K562 (cell line): ENCODE results near the gene CHST15. TPM values are rescaled to one million over a fixed set of nuclear protein-coding genes. Genes with fewer than 3 reads are reported as not detected.

Experiments used
- ATAC-seq: fragments of 200-7000 bp; cut with Tn5 transposase; 3 replicates; pipeline ENCODE4 v1.9.1; 2020; ENCODE audit warnings: moderate library complexity
- BruUV-seq: library from RNA; stranded (reverse); fragments of 400-500 nt; replicated peaks from 2 replicates; lab custom pipeline; 2021; lab: Mats Ljungman, UMichigan
- CTCF ChIA-PET: fragments of 300-600 bp; formaldehyde crosslinking; extraction: SDS; loops from one replicate; lab custom pipeline; 2021; ENCODE audit warnings: low intra/inter-chr PET ratio; lab: Yijun Ruan, JAX
- POLR2A ChIA-PET: fragments of 300-600, 350-650 bp; sonication (Branson Sonifier 250); formaldehyde crosslinking; extraction: SDS; loops from one replicate; lab custom pipeline; 2021; ENCODE audit warnings: antibody characterized with exemption, inconsistent platforms; lab: Yijun Ruan, JAX
- DNase-seq, 4 experiments: peaks; one replicate each; pipeline versions ENCODE4 v3.0.0 to v3.0.0-alpha.2; 2011 to 2018; ENCODE audit warnings: low spot score in 3 of 4, mixed read lengths in 3 of 4; ENCODE audit errors: extremely low read depth in 1 of 4
- FAIRE-seq: peaks from 2 replicates; lab custom pipeline; 2011; peaks lifted over from hg19 to GRCh38; lab: Jason Lieb, UNC
- H2AFZ ChIP-seq: 2 replicates; pipeline ENCODE4 v1.6.0; 2011; ENCODE audit warnings: low read depth, low read length, control low read depth, inconsistent platforms
- H3K27ac ChIP-seq: fragments of 200-600 bp; 3 replicates; pipeline ENCODE4 v1.8.0; 2011; ENCODE audit warnings: low read depth, mild to moderate bottlenecking, control low read depth, inconsistent platforms, low read length, moderate library complexity, mixed read lengths; ENCODE audit errors: extremely low read depth
- H3K27me3 ChIP-seq, 2 experiments: fragments of 300-600 bp in 1 of 2; 2 replicates in 1 of 2; 3 replicates in 1 of 2; pipeline versions ENCODE4 v1.6.0 to v1.8.0; 2011; ENCODE audit warnings: inconsistent platforms in 2 of 2, low read length in 2 of 2, mild to moderate bottlenecking in 1 of 2, mixed read lengths in 1 of 2, moderate library complexity in 1 of 2; ENCODE audit not compliant: control insufficient read depth in 2 of 2, insufficient read depth in 2 of 2
- H3K36me3 ChIP-seq: fragments of 300-600 bp; 3 replicates; pipeline ENCODE4 v1.8.0; 2011; ENCODE audit warnings: mild to moderate bottlenecking, low read length, inconsistent platforms; ENCODE audit not compliant: control insufficient read depth, insufficient read depth
- H3K4me1 ChIP-seq, 2 experiments: fragments of 200-600 bp in 1 of 2; replicated peaks in 1 of 2; 2 replicates in 1 of 2; 3 replicates in 1 of 2; pipeline versions ENCODE4 v1.5.1 to v1.8.0; 2011; ENCODE audit warnings: inconsistent platforms in 2 of 2, low read length in 2 of 2, mild to moderate bottlenecking in 1 of 2, mixed read lengths in 1 of 2, moderate library complexity in 1 of 2; ENCODE audit not compliant: control insufficient read depth in 2 of 2, insufficient read depth in 2 of 2
- H3K4me2 ChIP-seq: 2 replicates; pipeline ENCODE4 v1.6.1; 2011; ENCODE audit warnings: low read length, control low read depth, inconsistent platforms, mixed read lengths; ENCODE audit not compliant: insufficient read depth
- H3K4me3 ChIP-seq: fragments of 200-600 bp; sonication (generic), shearing (Covaris generic); 2 replicates; pipeline ENCODE4 v1.5.1; 2016; ENCODE audit warnings: control low read depth, inconsistent platforms
- H3K79me2 ChIP-seq: fragments of 200-600 bp; 3 replicates; pipeline ENCODE4 v1.8.0; 2011; ENCODE audit warnings: low read length, inconsistent platforms; ENCODE audit not compliant: control insufficient read depth, insufficient read depth
- H3K9ac ChIP-seq, 2 experiments: 2 replicates each; pipeline versions ENCODE4 v1.6.0 to v1.6.1; 2011; ENCODE audit warnings: low read depth in 2 of 2, low read length in 2 of 2, control low read depth in 1 of 2, inconsistent platforms in 1 of 2, mild to moderate bottlenecking in 1 of 2, mixed read lengths in 1 of 2; ENCODE audit not compliant: insufficient read depth in 1 of 2
- H3K9me1 ChIP-seq: one replicate; pipeline ENCODE4 v1.6.0; 2011; ENCODE audit warnings: inconsistent platforms, mild to moderate bottlenecking, low read length, moderate library complexity; ENCODE audit not compliant: control insufficient read depth, insufficient read depth
- H3K9me3 ChIP-seq: replicated peaks from 2 replicates; pipeline ENCODE4 v1.5.1; 2011; ENCODE audit warnings: low read depth, low read length, inconsistent platforms; ENCODE audit not compliant: control insufficient read depth, insufficient read depth
- H4K20me1 ChIP-seq: replicated peaks from 2 replicates; pipeline ENCODE4 v1.6.1; 2011; ENCODE audit warnings: low read length, inconsistent platforms, mixed read lengths; ENCODE audit not compliant: control insufficient read depth, insufficient read depth
- BACH1 ChIP-seq: fragments of 200-800 bp; sonication (Bioruptor generic); IDR thresholded peaks from 2 replicates; pipeline ENCODE4 v1.6.1; 2016; ENCODE audit warnings: missing genetic modification characterization, missing compliant biosample characterization
- CEBPG ChIP-seq, 3 experiments: fragments of 200-800 bp in 1 of 3; sonication (Bioruptor generic) in 1 of 3; sonication (generic) in 1 of 3; formaldehyde crosslinking in 1 of 3; IDR thresholded peaks in 2 of 3; conservative IDR thresholded peaks in 1 of 3; 2 replicates each; pipeline versions ENCODE4 v1.6.1 to v1.8.0; 2016 to 2022; ENCODE audit warnings: missing compliant biosample characterization in 2 of 3, missing genetic modification characterization in 2 of 3, mild to moderate bottlenecking in 1 of 3, missing genetic modification reagents in 1 of 3
- CLOCK ChIP-seq: fragments of 250-450 bp; sonication (Bioruptor Pico); IDR thresholded peaks from 2 replicates; pipeline ENCODE4 v1.4.0; 2020; ENCODE audit warnings: mild to moderate bottlenecking, moderate library complexity, borderline replicate concordance
- CUX1 ChIP-seq: fragments of 200-800 bp; sonication (Bioruptor generic); IDR thresholded peaks from 2 replicates; pipeline ENCODE4 v1.6.1; 2016; ENCODE audit warnings: missing genetic modification characterization, missing compliant biosample characterization
- ETS1 ChIP-seq: conservative IDR thresholded peaks from 2 replicates; pipeline ENCODE4 v1.6.1; 2011; ENCODE audit warnings: low read depth, mild to moderate bottlenecking, low read length; ENCODE audit not compliant: control insufficient read depth
- MLX ChIP-seq, 2 experiments: fragments of 450-650 bp in 1 of 2; sonication (generic) in 1 of 2; formaldehyde crosslinking; conservative IDR thresholded peaks; 2 replicates each; pipeline versions ENCODE4 v1.4.0 to v1.8.1; 2020 to 2022; ENCODE audit warnings: mild to moderate bottlenecking in 1 of 2, missing genetic modification reagents in 1 of 2
- NFIX ChIP-seq: fragments of 250-450 bp; sonication (Bioruptor Pico); IDR thresholded peaks from 2 replicates; pipeline ENCODE4 v1.4.0; 2020; ENCODE audit warnings: low read depth, mild to moderate bottlenecking, moderate library complexity
- ZNF583 ChIP-seq: fragments of 250-450 bp; sonication (Bioruptor Pico); IDR thresholded peaks from 2 replicates; pipeline ENCODE4 v1.4.0; 2020
- ZNF699 ChIP-seq: fragments of 250-450 bp; sonication (Bioruptor Pico); IDR thresholded peaks from 2 replicates; pipeline ENCODE4 v1.8.0; 2021; ENCODE audit warnings: mild to moderate bottlenecking, moderate library complexity; ENCODE audit not compliant: insufficient replicate concordance
- WGBS: fragments of 100-300 bp; shearing (Covaris generic); methylation state at CpG from one replicate; pipeline ENCODE4 v1.1.6; 2016; ENCODE audit warnings: low coverage, mixed read lengths; ENCODE audit not compliant: insufficient coverage; ENCODE audit errors: missing lambda C conversion rate; 5-methylcytosine and 5-hydroxymethylcytosine counted together
- in situ Hi-C: fragments of 300-500 bp; cut with MboI; formaldehyde crosslinking; loops from 4 replicates; pipeline ENCODE4 v1.15.0; 2018; ENCODE audit warnings: inconsistent platforms, mixed read lengths
- intact Hi-C: fragments of 100-400 bp; cut with micrococcal nuclease; formaldehyde crosslinking; loops from 2 replicates; pipeline ENCODE4 v1.14.2; 2022
- polyA plus RNA-seq, 8 experiments: library from polyadenylated mRNA; depleted of rRNA in 4 of 8; stranded (reverse) in 5 of 8; unstranded in 3 of 8; fragments of >200 nt; fragmentation: Nextera tagmentation in 2 of 8; fragmentation: Illumina TruSeq in 1 of 8; extraction: Ambion mirVana in 2 of 8; extraction: Trizol in 1 of 8; gene quantifications; 2 replicates each; pipeline versions ENCODE4 v1.2.1 to v1.2.3, GENCODE V29; 2011 to 2014; ENCODE audit warnings: inconsistent platforms in 1 of 8, missing spikeins in 1 of 8
- total RNA-seq, 7 experiments: library from RNA; depleted of rRNA in 6 of 7; stranded (reverse); fragments of >200 nt in 6 of 7; fragmentation: Illumina TruSeq in 2 of 7; extraction: Trizol in 2 of 7; gene quantifications; 2 replicates each; pipeline versions ENCODE4 v1.2.1 to v1.2.3, GENCODE V29; 2011 to 2021; ENCODE audit warnings: low replicate concordance in 1 of 7

CHST15 gene
- total and polyA plus RNA-seq, 9 of the 15 experiments (the other 6 are each of a cell fraction or from before 2014, with no cell fraction given), result 0.04 to 0.16 (median 0.08) TPM

- FAIRE-seq (no peak), ATAC-seq (no peak), DNase-seq (no peak)
- H3K27ac ChIP-seq, result no peak overlapping the region
- 10% methylated on average over 2 of the region's 5 CpGs for WGBS
- no peak overlapping the region for H2AFZ ChIP-seq
- ChIA-PET POLR2A (interaction anchor here (0.7 kb wide), 1 partner anchor 14 kb away, joined by 3 read pairs; no protein-coding TSS in a partner anchor), CTCF (no interaction called here)
- no peak overlapping the region for H3K9ac ChIP-seq
- peaks cover 0 to 36% of the 10 kb centered on the region in 2 experiments; a peak in 2 of 5 replicates for H3K27me3 ChIP-seq
- no peak overlapping the region for H3K4me2 ChIP-seq
- no peaks in the 10 kb centered on the region for H3K36me3 ChIP-seq
- no TSS peak for BruUV-seq
- intact Hi-C loops (no loop called here), in situ Hi-C loops (loop anchor here (25.0 kb wide), 1 partner anchor 495 kb away; no protein-coding TSS in a partner anchor)
- H4K20me1 ChIP-seq, result no peaks in the 10 kb centered on the region
- H3K9me3 ChIP-seq, result no peaks in the 10 kb centered on the region
- no peak overlapping the region for H3K4me3 ChIP-seq
- H3K4me1 ChIP-seq, result no peaks in the 10 kb centered on the region
- H3K9me1 ChIP-seq, result peaks cover 3% of the 10 kb centered on the region
- H3K79me2 ChIP-seq, result no peaks in the 10 kb centered on the region
- TF ChIP-seq CEBPG (CRISPR knock-in tag; IDR thresholded peaks at IDR 0.05) (no peak), CEBPG (tag; conservative IDR thresholded peaks at IDR 0.05 in 1 of 2, IDR thresholded peaks at IDR 0.05 in 1 of 2) (no peak), ETS1 (no peak), ZNF699 (CRISPR knock-in tag) (no peak), BACH1 (tag) (no peak), CUX1 (CRISPR knock-in tag) (no peak), ZNF583 (CRISPR knock-in tag) (no peak), NFIX (no peak), CLOCK (no peak), MLX (CRISPR knock-in tag; conservative IDR thresholded peaks at IDR 0.05) (no peak)
Observed at GRCh38 chr10:124017729-124018128, 75.7 kb downstream of the CHST15 start.
